Activated CD4-positive, alpha-beta T cell treated with anti-CD3 and anti-CD28 coated beads, Interleukin-2, amount 50 U/mL, for 16 hours (primary cell): ENCODE measurements around the gene B3GALT5.
"Not testable (repeated sequence)": the region's sequence is repeated elsewhere in the genome, so short reads cannot be mapped to it uniquely, and the experiment has no call there.

Experiments used
- DNase-seq: peaks from one replicate; pipeline ENCODE4 v3.0.0-alpha.2; 2020

B3GALT5 gene

GRCh38 chr21:39669485-39669884 is 56.7 kb downstream of the B3GALT5 start:
- no peak for DNase-seq

GRCh38 chr21:39669976-39670661 is 57.4 kb downstream of the B3GALT5 start:
- no peak for DNase-seq

GRCh38 chr21:39670701-39671100 is 58.0 kb downstream of the B3GALT5 start:
- no peak for DNase-seq

- DNase-seq = no peak
Observed at GRCh38 chr21:39671986-39672385, 59.2 kb downstream of the B3GALT5 start.

- DNase-seq = no peak
Observed at GRCh38 chr21:39673163-39673562, 60.4 kb downstream of the B3GALT5 start.

- no peak for DNase-seq
Observed at GRCh38 chr21:39673736-39674135, 61.0 kb downstream of the B3GALT5 start.

- DNase-seq = no peak
Observed at GRCh38 chr21:39674801-39675200, 62.1 kb downstream of the B3GALT5 start.

GRCh38 chr21:39675590-39675989 is 62.9 kb downstream of the B3GALT5 start:
- DNase-seq = no peak

- peak; percentile 13 for DNase-seq
Observed at GRCh38 chr21:39675993-39676661, 63.4 kb downstream of the B3GALT5 start.

GRCh38 chr21:39680216-39680615 is 67.5 kb downstream of the B3GALT5 start:
- no peak for DNase-seq

GRCh38 chr21:39681257-39681656 is 68.5 kb downstream of the B3GALT5 start:
- no peak for DNase-seq

- DNase-seq = no peak
Observed at GRCh38 chr21:39681845-39682244, 69.1 kb downstream of the B3GALT5 start.

- DNase-seq = no peak
Observed at GRCh38 chr21:39685236-39685635, 72.5 kb downstream of the B3GALT5 start.

- DNase-seq = no peak
Observed at GRCh38 chr21:39685991-39686390, 73.3 kb downstream of the B3GALT5 start.

GRCh38 chr21:39686646-39687468 is 74.1 kb downstream of the B3GALT5 start:
- no peak for DNase-seq

GRCh38 chr21:39688010-39688409 is 75.3 kb downstream of the B3GALT5 start:
- DNase-seq = no peak

GRCh38 chr21:39689860-39690259 is 77.1 kb downstream of the B3GALT5 start:
- DNase-seq = not testable (repeated sequence)

- DNase-seq = no peak
Observed at GRCh38 chr21:39690454-39690853, 77.7 kb downstream of the B3GALT5 start.

- no peak for DNase-seq
Observed at GRCh38 chr21:39694750-39695149, 82.0 kb downstream of the B3GALT5 start.

GRCh38 chr21:39696196-39696595 is 83.5 kb downstream of the B3GALT5 start:
- DNase-seq = no peak

- no peak for DNase-seq
Observed at GRCh38 chr21:39696618-39697017, 83.9 kb downstream of the B3GALT5 start.

- no peak for DNase-seq
Observed at GRCh38 chr21:39700318-39700717, 87.6 kb downstream of the B3GALT5 start.

GRCh38 chr21:39703578-39703977 is 90.8 kb downstream of the B3GALT5 start:
- no peak for DNase-seq

GRCh38 chr21:39705849-39706248 is 93.1 kb downstream of the B3GALT5 start:
- DNase-seq = no peak
